Measurements from ENCODE around the gene NDUFS3.
A peak's percentile ranks its signal among the peaks of the same experiment; 100 is the strongest.

NDUFS3 gene

DNA sequence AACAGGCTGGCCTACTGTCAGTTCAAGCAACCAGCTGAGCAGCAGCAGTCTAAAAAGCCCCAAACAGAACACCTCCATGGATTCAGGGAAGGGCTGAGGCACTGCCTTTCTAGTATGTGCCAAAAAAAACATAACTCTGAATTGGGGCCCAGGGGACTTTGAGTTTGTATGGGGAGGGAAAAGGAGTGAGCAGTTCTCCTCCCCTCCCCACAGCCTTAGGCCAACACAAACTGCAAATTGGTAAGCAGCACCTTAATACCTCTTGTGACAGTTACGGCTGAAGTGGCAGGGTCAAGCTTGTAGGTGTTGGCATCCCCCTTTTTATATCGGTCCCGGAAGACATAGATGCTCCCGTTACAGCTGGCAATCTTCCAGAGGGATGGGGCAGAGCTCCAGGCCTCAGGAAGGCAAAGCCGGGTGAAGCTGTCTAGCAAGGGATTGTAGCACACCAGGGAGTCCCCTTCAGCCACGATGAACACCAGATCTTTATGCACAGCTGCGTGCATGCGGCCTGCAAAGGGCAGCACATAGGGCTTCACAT lies 6.1 kb upstream of the NDUFS3 start:
- DNase-seq (ENCODE audit: low spot score) (no peak), ATAC-seq (ENCODE audit: low read depth) (no peak)
- H3K27ac ChIP-seq (ENCODE audit: poor library complexity, severe bottlenecking) = peak overlapping the region; percentile 37
- H3K27me3 ChIP-seq (ENCODE audit: insufficient read depth, poor library complexity, severe bottlenecking) = no peaks in the 10 kb centered on the region
- peaks cover 11% of the 10 kb centered on the region for H3K4me1 ChIP-seq (ENCODE audit: insufficient read depth, poor library complexity, severe bottlenecking)
- TF ChIP-seq, protein P1, sequence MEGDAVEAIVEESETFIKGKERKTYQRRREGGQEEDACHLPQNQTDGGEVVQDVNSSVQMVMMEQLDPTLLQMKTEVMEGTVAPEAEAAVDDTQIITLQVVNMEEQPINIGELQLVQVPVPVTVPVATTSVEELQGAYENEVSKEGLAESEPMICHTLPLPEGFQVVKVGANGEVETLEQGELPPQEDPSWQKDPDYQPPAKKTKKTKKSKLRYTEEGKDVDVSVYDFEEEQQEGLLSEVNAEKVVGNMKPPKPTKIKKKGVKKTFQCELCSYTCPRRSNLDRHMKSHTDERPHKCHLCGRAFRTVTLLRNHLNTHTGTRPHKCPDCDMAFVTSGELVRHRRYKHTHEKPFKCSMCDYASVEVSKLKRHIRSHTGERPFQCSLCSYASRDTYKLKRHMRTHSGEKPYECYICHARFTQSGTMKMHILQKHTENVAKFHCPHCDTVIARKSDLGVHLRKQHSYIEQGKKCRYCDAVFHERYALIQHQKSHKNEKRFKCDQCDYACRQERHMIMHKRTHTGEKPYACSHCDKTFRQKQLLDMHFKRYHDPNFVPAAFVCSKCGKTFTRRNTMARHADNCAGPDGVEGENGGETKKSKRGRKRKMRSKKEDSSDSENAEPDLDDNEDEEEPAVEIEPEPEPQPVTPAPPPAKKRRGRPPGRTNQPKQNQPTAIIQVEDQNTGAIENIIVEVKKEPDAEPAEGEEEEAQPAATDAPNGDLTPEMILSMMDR (IDR thresholded peaks at IDR 0.05; ENCODE audit: poor library complexity, severe bottlenecking) = no peak
- H3K36me3 ChIP-seq (ENCODE audit: low read depth) = peaks cover 89% of the 10 kb centered on the region
- H3K9me3 ChIP-seq (ENCODE audit: severe bottlenecking) = no peaks in the 10 kb centered on the region
- no peak overlapping the region for H3K4me3 ChIP-seq (ENCODE audit: severe bottlenecking)

DNA sequence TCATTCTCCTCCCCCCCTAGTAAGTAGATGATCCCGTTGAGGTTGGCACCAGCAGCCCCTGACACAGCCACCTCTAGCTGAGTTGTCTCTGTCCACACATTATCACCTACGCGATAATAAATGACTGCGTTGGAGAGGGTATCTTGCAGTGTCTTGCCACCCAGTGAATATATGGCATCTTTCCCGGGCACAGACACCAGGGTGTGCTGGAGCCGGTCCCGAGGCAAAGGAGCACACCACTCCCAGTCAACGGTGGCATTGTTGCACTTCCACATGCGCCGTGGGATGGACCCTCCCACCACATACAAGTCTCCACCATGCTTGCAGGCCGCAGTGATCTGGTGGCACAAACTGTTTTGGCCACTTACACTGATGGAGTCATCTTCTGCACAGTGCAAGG lies 5.6 kb upstream of the NDUFS3 start:
- Histone ChIP-seq H3K4me1 (ENCODE audit: insufficient read depth, poor library complexity, severe bottlenecking) (peaks cover 13% of the 10 kb centered on the region), H3K27ac (ENCODE audit: poor library complexity, severe bottlenecking) (no peak overlapping the region), H3K27me3 (ENCODE audit: insufficient read depth, poor library complexity, severe bottlenecking) (no peaks in the 10 kb centered on the region), H3K4me3 (ENCODE audit: severe bottlenecking) (no peak overlapping the region), H3K9me3 (ENCODE audit: severe bottlenecking) (no peaks in the 10 kb centered on the region), H3K36me3 (ENCODE audit: low read depth) (peaks cover 84% of the 10 kb centered on the region)
- no peak for DNase-seq (ENCODE audit: low spot score)
- TF ChIP-seq, protein P1 (IDR thresholded peaks at IDR 0.05; ENCODE audit: poor library complexity, severe bottlenecking) = no peak
- no peak for ATAC-seq (ENCODE audit: low read depth)

DNA sequence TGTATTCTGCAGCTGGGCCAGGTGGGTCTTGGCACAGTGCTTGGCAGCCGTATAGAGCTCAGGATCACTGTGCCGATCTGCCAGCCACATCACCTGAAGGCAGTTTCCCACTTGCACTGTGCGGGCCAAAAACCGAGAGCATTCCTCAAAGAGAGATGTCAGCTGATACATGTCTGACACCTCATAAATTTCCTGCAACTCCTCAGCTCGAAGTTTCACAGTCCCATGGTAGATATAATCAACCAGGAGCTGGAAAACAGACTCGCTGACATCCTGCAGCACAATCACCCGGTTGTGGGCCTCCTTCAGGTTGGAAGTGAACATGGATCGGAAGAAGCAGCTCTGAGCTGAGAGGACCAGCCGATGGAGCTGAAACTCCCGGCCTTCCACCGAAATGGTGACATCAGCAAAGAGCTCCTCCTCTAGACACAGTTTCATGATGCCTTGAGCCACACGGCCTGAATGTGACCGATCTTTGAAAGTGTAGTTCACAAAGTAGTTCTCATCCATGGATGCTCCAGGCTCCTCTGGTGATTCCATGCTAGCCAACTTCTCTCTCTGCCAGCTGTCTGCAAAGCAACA lies 1.3 kb upstream of the NDUFS3 start:
- ATAC-seq (ENCODE audit: low read depth) (peak; percentile 6; the same call in 1 of the 3 replicates), DNase-seq (ENCODE audit: low spot score) (no peak)
- peak overlapping the region; percentile 51 for H3K27ac ChIP-seq (ENCODE audit: poor library complexity, severe bottlenecking)
- no peaks in the 10 kb centered on the region for H3K9me3 ChIP-seq (ENCODE audit: severe bottlenecking)
- TF ChIP-seq, protein P1 (IDR thresholded peaks at IDR 0.05; ENCODE audit: poor library complexity, severe bottlenecking) = no peak
- peaks cover 71% of the 10 kb centered on the region for H3K36me3 ChIP-seq (ENCODE audit: low read depth)
- no peaks in the 10 kb centered on the region for H3K27me3 ChIP-seq (ENCODE audit: insufficient read depth, poor library complexity, severe bottlenecking)
- H3K4me1 ChIP-seq (ENCODE audit: insufficient read depth, poor library complexity, severe bottlenecking) = peaks cover 8% of the 10 kb centered on the region
- peak overlapping the region; percentile 93 for H3K4me3 ChIP-seq (ENCODE audit: severe bottlenecking)

DNA sequence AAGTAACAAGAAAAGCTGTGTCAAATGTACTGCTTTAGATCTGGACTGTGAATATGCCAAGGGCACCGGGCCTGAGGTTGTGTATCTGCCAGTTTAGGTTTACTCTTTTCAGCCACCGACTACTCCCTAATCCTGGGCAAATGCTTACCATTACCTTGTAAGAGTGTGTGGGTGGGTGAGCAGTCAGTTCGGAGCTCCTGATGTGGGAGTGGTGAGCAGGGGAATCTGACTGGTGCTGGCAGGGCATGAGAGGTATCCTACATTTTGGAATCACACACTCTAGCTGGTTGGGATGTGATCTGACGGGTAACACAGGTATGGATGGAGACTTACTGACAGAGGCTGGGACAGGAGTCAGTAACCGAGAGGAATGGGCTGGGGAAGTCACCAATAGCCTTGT lies 5.0 kb downstream of the NDUFS3 start:
- Histone ChIP-seq H3K9me3 (ENCODE audit: severe bottlenecking) (no peaks in the 10 kb centered on the region), H3K36me3 (ENCODE audit: low read depth) (peaks cover 48% of the 10 kb centered on the region), H3K27ac (ENCODE audit: poor library complexity, severe bottlenecking) (no peak overlapping the region), H3K27me3 (ENCODE audit: insufficient read depth, poor library complexity, severe bottlenecking) (no peaks in the 10 kb centered on the region), H3K4me1 (ENCODE audit: insufficient read depth, poor library complexity, severe bottlenecking) (peaks cover 4% of the 10 kb centered on the region), H3K4me3 (ENCODE audit: severe bottlenecking) (no peak overlapping the region)
- DNase-seq (ENCODE audit: low spot score) (no peak), ATAC-seq (ENCODE audit: low read depth) (no peak)
- TF ChIP-seq, protein P1 (IDR thresholded peaks at IDR 0.05; ENCODE audit: poor library complexity, severe bottlenecking) = no peak
